ENCODE data around the gene UBE2I. TPM values are rescaled to one million over a fixed set of nuclear protein-coding genes. Genes with fewer than 3 reads are reported as not detected.
A peak's percentile ranks its signal among the peaks of the same experiment; 100 is the strongest.
"Not testable (repeated sequence)": the region's sequence is repeated elsewhere in the genome, so short reads cannot be mapped to it uniquely, and the experiment has no call there.

The UBE2I gene
- 100 to 1,000 TPM in 6 of 12 donors, 10 to 100 TPM in 5, not detected in 1; 78.4 to 213 (median 104) TPM for polyA plus RNA-seq (ENCODE audit: insufficient read length in 12 of 12)
- long read RNA-seq, donor 1, transcript UBE2I-203 (7 exons, 2,976 nt): major isoform, 61 of 127 reads
- long read RNA-seq, donor 1, partial matches to known transcripts: 48 of 127 reads
- long read RNA-seq, donor 1, other reads (novel, unspliced or antisense): 0 of 127 reads
- long read RNA-seq, donor 2, transcript UBE2I-219 (3 exons, 498 nt): minor isoform, 7 of 113 reads
- long read RNA-seq, donor 2, transcript UBE2I-203 (7 exons, 2,976 nt): major isoform, 78 of 113 reads
- long read RNA-seq, donor 2, partial matches to known transcripts: 23 of 113 reads
- long read RNA-seq, donor 2, other reads (novel, unspliced or antisense): 0 of 113 reads
- long read RNA-seq, donor 3, transcript UBE2I-203 (7 exons, 2,976 nt): major isoform, 20 of 26 reads
- long read RNA-seq, donor 3, partial matches to known transcripts: 0 of 26 reads
- long read RNA-seq, donor 3, other reads (novel, unspliced or antisense): 0 of 26 reads
- long read RNA-seq, donor 4, transcript UBE2I-203 (7 exons, 2,976 nt): major isoform, 22 of 26 reads
- long read RNA-seq, donor 4, partial matches to known transcripts: 0 of 26 reads
- long read RNA-seq, donor 4, other reads (novel, unspliced or antisense): 0 of 26 reads
- long read RNA-seq, donor 5, transcript UBE2I-203 (7 exons, 2,976 nt): major isoform, 80 of 98 reads
- long read RNA-seq, donor 5, partial matches to known transcripts: 8 of 98 reads
- long read RNA-seq, donor 5, other reads (novel, unspliced or antisense): 0 of 98 reads
- long read RNA-seq, donor 6, transcript UBE2I-203 (7 exons, 2,976 nt): major isoform, 34 of 41 reads
- long read RNA-seq, donor 6, partial matches to known transcripts: 0 of 41 reads
- long read RNA-seq, donor 6, other reads (novel, unspliced or antisense): 0 of 41 reads
- long read RNA-seq, donor 7, transcript UBE2I-203 (7 exons, 2,976 nt): major isoform, 18 of 29 reads
- long read RNA-seq, donor 7, partial matches to known transcripts: 6 of 29 reads
- long read RNA-seq, donor 7, other reads (novel, unspliced or antisense): 0 of 29 reads
- long read RNA-seq, donor 8, transcript UBE2I-203 (7 exons, 2,976 nt): major isoform, 58 of 85 reads
- long read RNA-seq, donor 8, partial matches to known transcripts: 22 of 85 reads
- long read RNA-seq, donor 8, other reads (novel, unspliced or antisense): 0 of 85 reads
- long read RNA-seq, donor 9, transcript UBE2I-203 (7 exons, 2,976 nt): major isoform, 28 of 62 reads
- long read RNA-seq, donor 9, partial matches to known transcripts: 30 of 62 reads
- long read RNA-seq, donor 9, other reads (novel, unspliced or antisense): 0 of 62 reads
- long read RNA-seq, donor 10, transcript UBE2I-203 (7 exons, 2,976 nt): major isoform, 48 of 79 reads
- long read RNA-seq, donor 10, partial matches to known transcripts: 25 of 79 reads
- long read RNA-seq, donor 10, other reads (novel, unspliced or antisense): 0 of 79 reads
- long read RNA-seq, donor 11, transcript UBE2I-203 (7 exons, 2,976 nt): major isoform, 57 of 82 reads
- long read RNA-seq, donor 11, transcript UBE2I-219 (3 exons, 498 nt): minor isoform, 5 of 82 reads
- long read RNA-seq, donor 11, partial matches to known transcripts: 16 of 82 reads
- long read RNA-seq, donor 11, other reads (novel, unspliced or antisense): 0 of 82 reads

- peak; percentile 100 for DNase-seq
Observed at GRCh38 chr16:1308977-1309885, at the start of gene UBE2I. TSS of gene UBE2I (plus strand) at chr16:1309636. CDS start at chr16:1314031, 4,395 bp downstream.

GRCh38 chr16:1259760-1260068 is 49.7 kb upstream of the UBE2I start:
- no peak for DNase-seq

GRCh38 chr16:1260101-1260680 is 49.2 kb upstream of the UBE2I start:
- no peak for DNase-seq

GRCh38 chr16:1261131-1261892 is 48.1 kb upstream of the UBE2I start:
- DNase-seq: no peak

GRCh38 chr16:1262210-1262845 is 47.1 kb upstream of the UBE2I start:
- DNase-seq: no peak

- DNase-seq: no peak
Observed at GRCh38 chr16:1262846-1263221, 46.6 kb upstream of the UBE2I start.

GRCh38 chr16:1263591-1264344 is 45.7 kb upstream of the UBE2I start:
- DNase-seq: no peak

- DNase-seq: no peak
Observed at GRCh38 chr16:1264345-1265089, 44.9 kb upstream of the UBE2I start.

GRCh38 chr16:1265090-1265630 is 44.3 kb upstream of the UBE2I start:
- DNase-seq: no peak

- no peak for DNase-seq
Observed at GRCh38 chr16:1265826-1266225, 43.6 kb upstream of the UBE2I start.

GRCh38 chr16:1269418-1269817 is 40.0 kb upstream of the UBE2I start:
- DNase-seq: not testable (repeated sequence)

GRCh38 chr16:1271380-1271723 is 38.1 kb upstream of the UBE2I start:
- DNase-seq: no peak

- DNase-seq: peak; percentile 24
Observed at GRCh38 chr16:1271724-1272413, 37.6 kb upstream of the UBE2I start.

GRCh38 chr16:1272453-1273198 is 36.8 kb upstream of the UBE2I start:
- DNase-seq: no peak

- no peak for DNase-seq
Observed at GRCh38 chr16:1273816-1274215, 35.6 kb upstream of the UBE2I start.
